Non-pigmented ciliary epithelial cell (primary cell): ENCODE measurements around the gene MYO7B.

Source experiments
- DNase-seq: peaks from one replicate; pipeline ENCODE4 v3.0.0-alpha.2; 2010; ENCODE audit warnings: low read depth

MYO7B gene

DNA sequence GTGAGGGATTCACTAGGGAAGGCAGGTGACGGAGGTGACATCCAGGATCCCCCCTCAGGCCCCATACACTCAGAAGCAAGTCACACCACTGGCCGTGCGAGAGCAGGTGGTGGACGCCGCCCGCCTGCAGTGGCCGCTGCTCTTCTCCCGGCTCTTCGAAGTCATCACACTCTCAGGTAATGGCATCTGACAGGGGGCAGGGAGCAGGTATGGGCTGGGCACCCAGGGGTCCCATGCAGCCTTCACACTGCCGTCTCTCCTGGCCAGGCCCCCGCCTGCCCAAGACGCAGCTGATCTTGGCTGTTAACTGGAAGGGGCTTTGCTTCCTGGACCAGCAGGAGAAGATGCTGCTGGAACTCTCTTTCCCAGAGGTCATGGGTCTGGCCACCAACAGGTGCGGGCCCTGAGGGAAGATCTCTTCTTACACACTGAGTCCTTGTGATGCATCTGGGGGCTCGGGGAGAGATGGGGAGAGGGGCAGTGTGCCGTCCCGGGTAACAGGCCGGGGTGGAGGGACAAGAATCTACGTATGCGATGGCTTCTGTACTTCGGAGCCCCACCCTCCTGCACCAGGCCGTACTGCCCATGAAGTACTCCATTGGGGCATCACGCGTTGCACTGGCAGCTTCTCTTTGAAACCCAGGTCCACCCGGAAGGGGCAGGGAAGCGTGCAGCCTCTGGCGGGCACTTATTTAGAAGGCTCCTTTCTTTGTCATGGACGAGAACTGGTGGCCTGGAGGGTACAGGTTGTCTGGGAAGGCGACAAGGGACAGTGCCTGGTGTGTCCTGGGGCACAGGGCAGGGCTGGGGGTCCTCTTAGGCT, 91.6 kb downstream of the MYO7B start:
- no peak for DNase-seq

GRCh38 chr2:127627740-127628571, 92.5 kb downstream of the MYO7B start:
- DNase-seq, result no peak

- DNase-seq, result no peak
Observed at GRCh38 chr2:127628767-127629614, 93.5 kb downstream of the MYO7B start.

- DNase-seq, result no peak
Observed at GRCh38 chr2:127629637-127630036, 94.2 kb downstream of the MYO7B start.

GRCh38 chr2:127630096-127630863, 94.8 kb downstream of the MYO7B start:
- no peak for DNase-seq

- no peak for DNase-seq
Observed at GRCh38 chr2:127630864-127631540, 95.5 kb downstream of the MYO7B start.

DNA sequence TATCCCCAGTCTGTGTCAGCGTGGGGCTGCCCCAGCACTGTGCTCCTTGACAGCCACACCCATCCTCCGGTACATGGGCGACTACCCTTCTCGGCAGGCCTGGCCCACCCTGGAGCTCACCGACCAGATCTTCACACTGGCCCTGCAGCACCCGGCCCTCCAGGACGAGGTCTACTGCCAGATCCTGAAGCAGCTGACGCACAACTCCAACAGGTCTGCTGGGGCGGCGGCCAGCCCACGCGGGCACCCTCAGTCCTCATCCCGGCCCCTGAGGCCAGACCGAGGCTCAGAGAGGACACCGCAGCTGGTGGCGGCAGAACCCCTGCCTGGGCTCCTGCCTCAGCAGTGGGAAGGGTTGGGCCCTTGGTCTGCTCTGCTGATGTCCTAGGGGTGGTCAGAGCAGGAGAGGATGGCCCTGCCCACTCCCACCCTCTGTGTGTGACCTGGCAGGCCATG, 96.1 kb downstream of the MYO7B start:
- no peak for DNase-seq

DNA sequence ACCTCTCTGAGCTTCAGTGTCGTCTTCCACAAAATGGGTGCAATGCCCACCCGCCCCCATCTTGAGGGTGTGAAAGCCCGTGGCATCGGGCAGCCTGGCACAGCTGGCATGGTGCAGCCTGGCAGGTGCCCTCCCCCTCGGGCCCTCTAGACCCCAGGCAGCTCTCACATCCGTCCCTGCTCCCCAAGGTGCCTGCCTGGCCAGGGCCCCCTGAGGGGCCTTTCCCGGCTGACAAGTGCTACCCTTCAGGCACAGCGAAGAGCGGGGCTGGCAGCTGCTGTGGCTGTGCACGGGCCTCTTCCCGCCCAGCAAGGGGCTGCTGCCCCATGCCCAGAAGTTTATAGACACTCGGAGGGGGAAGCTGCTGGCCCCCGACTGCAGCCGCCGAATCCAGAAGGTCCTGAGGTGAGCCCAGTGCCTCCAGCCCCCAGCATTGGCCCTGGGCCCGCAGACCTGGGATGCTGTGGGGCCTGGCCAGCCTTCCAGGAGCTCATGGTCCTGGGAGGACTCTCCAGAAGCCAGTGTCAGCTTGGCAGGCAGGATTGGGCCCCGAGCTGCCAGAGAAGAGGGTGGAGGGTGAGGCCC, 96.6 kb downstream of the MYO7B start:
- DNase-seq, result no peak

DNA sequence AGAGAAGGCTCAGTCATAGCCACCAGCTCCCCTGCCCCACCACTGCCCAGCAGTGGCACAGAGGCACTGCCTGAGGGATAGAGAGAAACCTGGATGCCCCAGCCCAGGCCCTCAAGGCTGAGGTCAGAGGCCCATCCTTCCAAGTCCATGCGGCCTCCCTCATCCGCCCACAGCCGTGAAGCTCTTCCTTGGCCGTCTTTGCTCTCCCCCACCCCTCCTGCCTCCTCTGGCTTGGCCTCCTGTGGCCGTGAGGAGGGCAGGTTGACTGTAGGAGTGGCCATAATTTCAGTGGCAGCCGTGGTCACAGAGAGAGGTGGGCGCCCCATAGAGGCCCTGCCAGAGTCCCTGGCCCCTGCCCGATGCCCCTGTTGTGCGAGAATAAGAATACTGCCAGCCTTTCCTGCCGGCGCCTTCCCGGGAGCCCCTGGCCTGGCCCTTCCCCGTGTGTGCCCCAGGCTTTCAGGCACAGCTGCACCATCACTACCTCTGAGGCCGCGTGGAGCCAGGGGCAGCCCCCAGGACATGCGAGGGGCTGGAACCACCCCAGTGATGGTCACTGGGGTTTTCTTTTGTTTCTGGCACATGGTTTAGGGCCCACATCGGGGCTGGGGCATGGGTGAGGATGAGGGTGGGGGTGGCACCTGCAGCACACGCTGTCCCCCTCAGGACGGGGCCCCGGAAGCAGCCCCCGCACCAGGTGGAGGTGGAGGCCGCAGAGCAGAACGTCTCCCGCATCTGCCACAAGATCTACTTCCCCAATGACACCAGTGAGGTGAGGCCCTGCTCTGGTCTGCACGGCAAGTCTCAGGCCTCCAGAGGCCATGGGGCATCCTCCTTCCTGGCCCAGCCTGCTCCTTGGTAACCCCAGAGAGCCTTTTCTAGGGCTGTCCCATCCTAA, 97.4 kb downstream of the MYO7B start:
- DNase-seq, result no peak

- DNase-seq, result no peak
Observed at GRCh38 chr2:127633556-127634065, 98.1 kb downstream of the MYO7B start.

GRCh38 chr2:127634066-127634617, 98.7 kb downstream of the MYO7B start:
- DNase-seq, result no peak

GRCh38 chr2:127634626-127635379, 99.3 kb downstream of the MYO7B start:
- no peak for DNase-seq

GRCh38 chr2:127635380-127636237, 100.1 kb downstream of the MYO7B start:
- DNase-seq, result no peak

DNA sequence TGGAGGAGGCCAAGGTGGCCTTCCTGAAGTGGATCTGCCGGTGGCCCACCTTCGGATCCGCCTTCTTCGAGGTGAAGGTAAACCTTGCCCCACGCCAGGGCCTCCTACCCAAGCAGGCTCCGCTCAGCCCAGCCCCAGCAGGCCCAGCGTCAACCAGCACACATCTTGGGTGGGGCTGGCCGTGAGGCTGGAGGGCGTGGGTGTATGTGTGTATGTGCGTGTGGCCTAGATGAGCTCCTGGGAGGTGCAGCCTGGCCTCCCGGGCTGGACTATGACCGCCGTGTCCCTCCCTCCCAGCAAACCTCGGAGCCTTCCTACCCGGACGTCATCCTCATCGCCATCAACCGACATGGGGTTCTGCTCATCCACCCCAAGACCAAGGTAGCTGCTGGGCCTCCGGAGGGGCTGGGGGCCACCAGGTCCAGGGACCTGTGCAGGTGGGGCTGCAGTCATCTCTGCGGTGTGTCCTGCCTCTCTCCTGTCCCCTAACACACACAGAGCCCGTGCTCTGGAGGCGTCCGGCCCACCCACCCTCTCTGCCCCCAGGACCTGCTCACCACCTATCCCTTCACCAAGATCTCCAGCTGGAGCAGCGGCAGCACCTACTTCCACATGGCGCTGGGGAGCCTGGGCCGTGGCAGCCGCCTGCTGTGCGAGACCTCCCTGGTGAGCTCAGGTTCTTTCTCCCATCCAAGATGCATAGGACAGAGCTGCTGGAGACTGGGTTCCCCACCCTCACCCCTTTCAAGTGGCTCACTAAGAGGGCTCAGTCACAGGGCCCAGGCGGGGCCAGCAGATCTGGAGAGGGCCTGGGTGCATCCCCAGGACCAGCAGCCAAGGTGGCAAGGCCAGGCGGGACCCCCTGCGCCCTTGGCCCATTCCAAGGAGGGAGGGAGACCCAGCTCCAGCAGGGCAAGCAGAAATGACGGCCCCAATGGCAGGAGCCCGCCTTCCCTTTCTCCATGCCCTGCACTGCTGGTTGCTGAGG, 101.1 kb downstream of the MYO7B start:
- no peak for DNase-seq

DNA sequence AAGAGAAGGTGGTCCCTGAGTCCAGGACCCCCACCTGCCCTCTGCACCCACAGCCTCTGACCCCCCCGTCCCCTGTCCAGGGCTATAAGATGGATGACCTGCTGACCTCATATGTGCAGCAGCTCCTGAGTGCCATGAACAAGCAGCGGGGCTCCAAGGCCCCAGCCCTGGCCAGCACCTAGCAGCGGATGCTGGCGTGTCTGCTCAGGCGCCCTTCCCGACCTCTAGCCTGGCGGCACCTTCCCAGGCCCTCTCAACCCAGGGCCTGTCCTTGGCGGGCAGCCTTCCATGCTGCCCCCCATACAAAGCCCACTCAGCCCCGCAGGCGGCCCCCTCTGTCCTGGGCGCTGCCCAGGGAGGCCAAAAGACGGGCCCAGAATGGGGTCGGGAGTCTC, 101.8 kb downstream of the MYO7B start:
- no peak for DNase-seq

DNA sequence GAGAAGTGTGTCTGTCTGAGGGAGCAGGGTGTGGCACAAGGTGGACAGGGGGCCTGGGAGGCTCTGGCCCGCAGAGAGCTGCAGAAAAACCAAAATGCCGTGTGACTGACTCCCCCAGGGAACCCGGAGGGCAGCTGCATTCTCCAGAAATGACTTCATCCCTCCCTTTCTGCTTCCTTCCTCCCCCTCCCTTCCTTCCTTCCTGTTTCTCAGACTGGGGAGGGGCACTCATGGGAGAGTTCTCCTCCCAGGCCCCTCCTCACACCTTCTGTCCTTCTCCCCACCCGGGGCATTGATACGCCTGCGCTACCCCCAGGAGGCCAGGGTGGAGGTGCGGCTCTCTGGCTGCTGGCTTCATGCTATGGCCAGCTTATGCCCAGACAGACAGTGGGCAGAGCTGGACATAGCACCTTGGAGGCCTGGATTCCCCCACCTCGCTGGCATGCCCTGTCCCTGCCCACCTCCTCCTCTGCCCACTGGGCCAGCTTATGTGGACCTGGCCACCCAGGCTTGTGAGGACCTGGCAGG, 102.3 kb downstream of the MYO7B start:
- DNase-seq, result no peak
